Tongue (tissue), 2 donors: ENCODE data around the gene PARD3B. TPM values are rescaled to one million over a fixed set of nuclear protein-coding genes. Genes with fewer than 3 reads are reported as not detected.

Experiments
- DNase-seq: peaks from one replicate; pipeline ENCODE4 v3.0.0-alpha.2; 2015
- total RNA-seq: library from RNA; depleted of rRNA; stranded (reverse); fragments of >200 nt; gene quantifications from one replicate; pipeline ENCODE4 v1.2.3, GENCODE V29; 2014

Gene PARD3B
- total RNA-seq, 1 donor from 2014 or later, result 21.5 TPM

DNA sequence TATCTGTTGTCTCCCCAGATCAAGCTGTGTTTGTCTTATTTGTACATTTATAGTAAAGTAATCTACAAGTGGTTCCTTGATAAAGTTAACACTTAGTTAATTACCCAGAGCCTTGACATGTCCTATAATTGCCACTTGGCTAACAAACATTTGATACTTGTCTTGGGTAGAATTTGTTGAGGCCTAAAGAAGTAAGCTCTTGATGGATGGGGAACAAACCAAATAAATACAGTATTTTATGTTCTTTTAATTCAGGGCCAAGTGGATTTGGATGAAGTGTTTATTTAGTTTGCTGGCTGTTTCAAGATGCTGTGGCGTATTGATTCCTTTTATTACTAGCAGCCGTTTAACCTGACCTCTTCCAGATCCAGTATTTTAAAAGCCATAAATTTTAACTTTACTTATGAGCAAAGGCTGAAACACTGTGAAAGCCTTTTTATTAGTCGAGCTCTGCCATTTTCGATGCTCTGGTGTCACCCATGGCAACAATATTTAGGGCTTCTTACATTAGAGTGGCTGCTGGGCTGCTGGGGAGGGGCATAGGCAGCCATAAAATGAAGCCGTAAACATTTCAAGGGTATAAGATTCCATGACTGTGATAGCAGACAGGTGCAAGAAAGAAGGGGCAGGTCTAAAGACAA lies 735.4 kb downstream of the PARD3B start:
- no peak for DNase-seq

DNA sequence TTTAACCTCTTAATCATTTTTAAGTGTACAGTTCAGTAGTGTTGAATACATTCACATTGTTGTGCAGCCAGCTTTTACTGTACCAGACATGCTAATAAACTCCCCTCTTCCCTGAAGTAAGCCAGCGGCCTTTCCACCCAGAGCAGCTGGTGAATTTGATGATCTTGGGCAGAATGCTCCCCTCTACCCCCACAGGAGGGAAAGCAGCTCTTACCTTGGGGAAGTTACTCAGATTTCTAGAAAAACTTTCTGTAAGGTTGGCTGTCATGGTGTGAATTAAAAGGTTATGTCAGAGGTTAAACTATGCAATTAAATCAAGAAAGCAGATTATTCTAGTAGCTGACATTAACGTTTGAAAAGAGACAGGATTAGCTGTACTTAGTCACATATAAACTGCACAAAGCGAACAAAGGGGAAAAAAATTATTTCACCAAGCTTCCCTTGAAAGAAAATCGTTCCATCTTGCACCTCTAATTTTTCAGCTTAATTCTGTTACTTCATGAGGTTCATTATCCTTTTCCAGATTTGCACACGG lies 738.5 kb downstream of the PARD3B start:
- no peak for DNase-seq

DNA sequence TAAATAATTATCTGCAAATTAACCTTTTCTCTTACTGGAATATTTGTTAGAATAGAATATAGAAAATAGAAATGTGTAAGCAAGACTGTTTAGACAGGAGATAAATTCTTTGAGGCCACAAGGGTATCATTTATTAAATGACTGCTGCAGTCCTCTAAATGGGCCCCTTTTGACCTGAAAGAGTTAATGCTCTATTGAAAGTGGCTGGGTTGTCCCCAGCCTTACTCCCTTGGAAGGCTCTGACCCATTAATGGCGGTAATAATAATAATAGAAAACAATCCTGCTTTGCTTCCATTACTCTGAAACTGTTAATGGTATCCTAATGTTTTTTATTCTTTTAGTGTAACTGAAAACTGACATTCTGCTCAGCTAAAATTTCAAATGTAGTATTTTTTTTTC lies 739.1 kb downstream of the PARD3B start:
- DNase-seq, result no peak

DNA sequence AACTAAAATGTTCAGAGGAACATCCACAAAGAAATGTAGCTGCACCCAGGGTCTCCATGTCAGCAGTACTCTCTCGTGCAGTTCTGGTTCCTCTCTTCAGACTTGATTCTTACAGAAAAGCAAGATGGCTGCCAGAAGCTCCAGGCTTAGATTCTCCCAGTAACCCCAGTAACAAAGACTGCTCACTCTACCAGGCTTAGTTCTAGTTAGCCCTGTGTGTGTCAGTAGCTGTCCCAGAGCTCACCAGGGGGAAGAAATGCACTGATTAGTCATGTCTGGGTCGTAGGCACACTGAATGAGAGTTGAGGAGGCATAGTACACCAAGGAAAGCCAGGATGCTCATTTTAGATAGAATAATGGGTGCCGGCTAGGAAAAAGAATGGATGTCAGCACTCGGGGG lies 742.0 kb downstream of the PARD3B start:
- no peak for DNase-seq

DNA sequence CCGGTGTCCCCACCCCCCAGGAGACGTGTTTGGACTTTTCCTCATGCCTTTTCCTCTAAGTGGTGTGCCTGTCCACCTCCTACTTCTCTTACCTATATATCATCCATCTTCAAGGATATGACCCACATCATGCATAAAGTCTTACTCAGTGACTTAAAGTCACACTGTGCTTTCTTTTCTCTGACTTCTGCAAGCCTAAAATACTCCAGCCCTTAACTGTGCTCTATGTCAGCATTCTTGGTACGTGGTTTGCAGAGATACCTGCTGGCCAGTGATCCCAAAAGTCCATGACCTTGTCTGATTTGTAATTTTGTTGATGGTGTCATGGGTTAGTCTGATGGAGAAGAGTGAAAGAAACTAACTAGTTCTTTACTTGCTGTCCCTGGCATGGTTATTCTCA lies 743.4 kb downstream of the PARD3B start:
- no peak for DNase-seq

DNA sequence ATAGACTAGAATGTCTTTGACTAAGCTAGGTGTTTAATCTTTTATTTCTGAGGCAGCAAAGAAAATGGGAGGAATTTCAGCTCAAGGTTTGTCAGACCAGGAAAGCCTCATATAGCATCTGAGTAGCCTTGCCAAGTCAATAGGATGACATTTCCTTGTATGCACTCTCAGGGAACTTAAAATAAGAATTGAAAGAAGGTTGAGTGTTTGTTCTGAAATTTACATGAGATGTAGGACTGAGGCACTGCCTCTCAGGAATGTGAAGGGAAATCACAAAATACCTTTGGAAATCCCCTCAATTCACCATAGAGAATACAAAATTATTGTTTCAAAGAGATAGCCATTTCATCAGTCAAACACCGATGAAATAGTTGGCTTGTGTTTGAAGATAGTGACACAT lies 745.0 kb downstream of the PARD3B start:
- no peak for DNase-seq

DNA sequence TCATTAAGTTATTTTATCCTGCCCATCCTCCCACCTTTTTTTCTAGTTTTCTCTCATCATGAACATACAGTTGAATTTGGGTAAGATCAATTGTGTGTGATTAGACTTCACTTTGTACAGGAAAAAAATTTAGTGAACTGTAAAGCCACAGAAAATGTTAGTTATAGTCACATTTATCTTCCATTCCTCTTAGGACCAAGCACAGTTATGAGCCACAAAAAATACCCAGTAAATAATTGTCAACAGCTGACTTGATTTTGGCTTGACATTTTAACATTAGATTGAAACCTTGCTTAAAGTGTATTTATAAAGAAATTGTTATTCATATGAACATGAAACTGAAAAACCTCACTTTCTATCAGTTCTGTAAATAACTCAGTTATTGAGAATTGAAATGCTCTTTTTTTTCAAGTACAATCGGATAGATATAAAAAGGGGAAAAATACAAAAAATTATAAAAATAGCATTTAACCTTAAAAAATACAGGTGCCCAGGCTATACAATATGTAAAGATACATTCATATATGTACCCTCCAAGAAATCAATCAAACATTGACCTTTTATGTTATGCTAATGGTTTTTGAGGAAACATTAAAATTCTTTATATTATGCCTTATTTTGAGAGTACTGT lies 747.5 kb downstream of the PARD3B start:
- no peak for DNase-seq

DNA sequence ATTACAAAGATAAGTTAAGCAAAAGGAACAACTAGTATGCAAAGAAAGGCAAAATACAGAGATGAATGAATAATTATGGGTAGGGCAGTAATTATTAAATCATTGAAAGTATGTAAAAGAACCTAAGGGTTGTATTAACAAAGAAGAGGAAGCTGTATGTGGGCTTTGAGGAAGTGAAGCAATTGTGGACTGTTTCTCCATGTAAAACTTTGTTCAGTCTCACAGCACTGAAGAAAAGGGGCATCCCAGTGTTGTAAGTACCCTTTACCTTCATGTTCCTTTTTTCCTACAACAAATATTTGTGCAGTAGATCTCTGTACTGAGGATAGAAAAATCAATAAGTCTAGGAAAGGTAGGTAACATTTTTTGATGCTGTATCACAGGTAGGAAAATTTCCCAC lies 748.3 kb downstream of the PARD3B start:
- no peak for DNase-seq

DNA sequence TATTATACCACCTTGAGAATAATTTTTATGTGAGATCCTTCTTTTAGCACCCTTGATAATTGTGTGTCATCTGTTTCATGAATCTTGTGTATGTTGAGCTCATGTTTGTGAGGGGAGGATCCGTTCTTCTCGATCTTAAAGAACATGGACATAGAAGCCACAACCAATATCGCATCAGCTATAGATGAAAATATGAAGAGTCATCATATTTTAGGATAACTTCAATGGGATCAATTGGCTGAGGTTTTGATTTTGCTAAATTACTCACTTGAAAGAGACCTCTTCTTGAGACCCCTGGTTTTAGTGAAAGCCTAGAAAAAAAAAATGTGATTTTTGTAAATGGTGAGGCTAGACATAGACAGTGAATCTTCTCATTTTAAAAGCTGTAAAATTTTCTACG lies 751.7 kb downstream of the PARD3B start:
- DNase-seq, result no peak

DNA sequence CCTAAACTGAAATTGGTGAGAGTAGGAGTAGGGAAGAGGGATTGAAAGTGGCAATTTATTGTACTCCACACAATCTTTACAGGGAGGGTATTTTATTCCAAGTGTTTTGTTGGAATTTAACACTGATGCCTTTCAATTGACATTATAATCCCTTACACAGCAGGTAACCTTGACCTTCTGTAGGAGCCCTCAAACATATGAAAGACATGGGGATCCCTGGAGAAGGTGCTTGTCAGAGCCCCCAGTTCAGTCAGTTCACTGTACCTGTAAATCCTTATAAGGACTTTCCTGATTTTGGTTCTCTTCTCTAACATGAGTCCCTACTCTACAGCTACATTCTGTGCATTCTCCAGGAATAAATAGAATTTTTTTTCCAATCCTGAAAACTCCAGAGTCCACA lies 752.1 kb downstream of the PARD3B start:
- no peak for DNase-seq

DNA sequence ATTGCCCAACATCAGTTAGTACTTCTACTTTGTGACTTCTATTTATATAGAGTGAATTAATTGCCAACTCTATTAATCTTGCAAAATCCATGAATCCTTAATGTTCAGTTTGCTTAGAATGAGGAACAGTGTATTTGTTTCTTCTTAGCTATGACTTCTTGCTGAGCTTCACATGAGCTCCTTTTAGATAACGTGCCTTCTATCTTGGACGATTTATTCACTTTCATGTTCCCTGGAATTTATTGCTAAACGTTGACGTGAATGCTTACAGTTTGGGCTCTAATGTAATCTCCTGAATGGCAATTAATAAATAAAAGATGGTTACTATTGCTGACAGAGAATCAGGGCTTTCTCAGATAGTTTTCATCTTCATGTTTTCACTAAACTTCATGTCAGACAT lies 752.6 kb downstream of the PARD3B start:
- no peak for DNase-seq

DNA sequence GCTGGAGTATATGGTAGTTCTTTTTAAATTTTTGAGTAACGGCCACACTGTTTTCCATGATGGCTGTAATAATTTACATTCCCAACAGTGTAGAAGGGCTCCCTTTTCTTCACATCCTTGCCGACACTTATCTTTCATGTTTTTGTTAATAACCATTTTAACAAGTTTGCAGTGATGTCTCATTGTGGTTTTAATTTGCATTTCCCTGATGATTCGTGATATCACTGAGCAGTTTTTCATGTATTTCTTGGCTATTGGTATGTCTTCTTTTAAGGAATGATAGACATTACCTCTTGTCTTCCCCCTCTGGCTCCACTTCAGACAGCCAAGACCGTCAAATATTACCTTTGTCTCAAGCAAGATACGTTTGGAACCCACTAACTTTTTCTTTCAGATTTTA lies 765.9 kb downstream of the PARD3B start:
- DNase-seq, result no peak

DNA sequence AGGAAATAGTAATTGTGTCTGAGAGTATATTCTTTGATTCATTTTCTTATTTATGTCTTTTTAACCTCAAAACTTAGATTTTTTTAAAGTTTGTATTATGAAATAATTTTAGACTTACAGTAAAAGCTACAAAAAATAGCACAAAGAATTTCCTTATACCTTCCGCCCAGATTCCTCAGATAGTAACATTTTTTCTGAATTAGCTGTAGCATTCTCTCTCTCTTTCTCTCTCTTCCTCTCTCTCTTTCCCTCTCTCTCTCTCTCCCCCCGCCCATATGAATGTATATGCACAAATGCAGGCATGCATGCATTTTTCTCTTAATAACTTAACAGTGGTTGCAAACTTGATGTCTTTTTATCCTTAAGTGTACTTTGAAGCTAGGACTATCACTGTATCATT lies 776.0 kb downstream of the PARD3B start:
- no peak for DNase-seq

DNA sequence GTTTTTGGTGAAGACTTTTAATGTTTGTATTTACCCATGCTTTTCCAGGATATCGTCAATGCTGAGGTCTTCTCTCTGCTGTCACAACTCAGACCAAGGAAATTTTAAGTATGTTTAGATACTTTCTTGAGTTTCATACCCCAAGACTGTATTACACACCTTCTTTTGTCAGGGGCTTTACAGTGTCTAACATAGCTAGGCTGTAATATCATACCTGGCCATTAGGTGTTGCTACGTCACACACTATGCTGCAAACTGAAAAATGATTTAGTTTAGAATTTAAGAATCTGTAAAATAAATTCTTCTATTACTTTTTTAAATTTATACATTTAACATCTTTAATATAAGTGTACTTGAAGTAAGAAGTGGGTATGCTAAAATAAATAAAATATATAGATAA lies 778.7 kb downstream of the PARD3B start:
- no peak for DNase-seq

DNA sequence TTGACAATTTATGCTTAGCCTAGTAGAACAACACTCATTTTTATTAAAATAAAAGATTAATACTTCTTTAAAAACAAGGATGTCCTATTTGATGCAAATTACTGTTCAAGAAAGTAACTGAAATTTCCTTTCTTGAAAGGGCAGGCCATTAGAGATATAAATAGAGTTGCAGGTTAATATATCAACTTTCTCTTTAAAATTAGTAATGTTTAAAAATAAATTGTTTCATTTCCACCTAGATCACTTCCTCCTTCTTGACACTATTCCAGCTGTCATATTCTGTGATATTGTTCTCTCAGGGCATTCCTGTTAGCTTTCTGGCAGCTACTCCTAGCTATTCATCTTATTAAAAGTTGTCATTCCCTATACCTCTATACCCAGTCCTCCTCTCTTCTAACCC lies 779.1 kb downstream of the PARD3B start:
- DNase-seq, result no peak

DNA sequence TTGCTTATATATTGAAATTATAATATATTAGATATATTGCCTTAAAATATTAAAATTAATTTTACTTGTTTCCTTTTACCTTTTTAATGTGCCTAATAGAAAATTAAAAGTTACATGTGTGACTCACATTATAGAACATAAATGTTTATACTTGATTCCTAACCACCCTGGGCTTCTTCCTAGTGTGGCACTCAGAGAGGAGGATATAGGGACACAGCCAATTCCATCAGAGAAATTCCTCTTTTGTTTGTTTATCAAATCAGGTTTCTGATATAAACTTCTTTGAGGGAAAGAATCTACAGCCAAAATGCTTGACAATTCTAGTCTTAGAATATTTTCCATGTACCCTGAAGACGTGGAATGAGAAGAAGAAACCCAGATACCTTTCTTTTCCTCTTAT lies 788.1 kb downstream of the PARD3B start:
- DNase-seq, result no peak

DNA sequence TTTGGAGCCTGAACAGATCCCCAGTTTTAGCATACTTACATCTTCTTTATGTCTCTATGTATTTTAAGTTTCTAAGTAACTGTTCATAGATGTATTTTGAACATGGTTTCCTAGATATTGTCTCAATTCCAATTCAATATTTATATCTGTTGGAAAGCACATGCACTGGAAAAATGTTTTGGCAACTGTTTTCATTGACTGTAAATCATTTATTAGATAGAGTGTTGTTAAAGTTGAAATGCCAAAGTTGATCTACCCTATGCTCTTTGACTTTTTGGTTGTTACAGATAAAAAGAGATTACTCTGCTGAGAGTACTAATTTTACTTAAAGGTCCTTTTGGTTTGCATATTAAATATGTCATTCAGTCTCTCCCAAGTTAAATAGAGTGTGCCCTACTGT lies 792.0 kb downstream of the PARD3B start:
- no peak for DNase-seq

DNA sequence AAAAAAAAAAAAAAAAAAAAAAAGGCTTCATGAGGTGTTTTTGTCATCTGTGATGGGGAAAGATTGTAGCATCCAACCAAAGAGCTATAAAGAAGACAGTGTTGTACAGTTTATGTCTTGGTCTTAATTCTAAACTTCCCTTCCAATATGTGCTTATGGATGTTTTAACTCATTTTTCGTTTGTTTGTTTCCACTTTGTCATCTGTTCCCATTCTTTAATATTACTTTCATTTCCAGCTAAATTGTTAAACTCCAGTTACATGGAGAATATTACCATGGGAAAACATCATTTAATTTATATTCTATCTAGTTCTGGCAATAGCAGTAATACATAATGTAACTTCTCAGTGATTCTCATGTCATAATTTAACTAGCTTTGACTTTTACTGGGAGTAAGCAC lies 792.9 kb downstream of the PARD3B start:
- no peak for DNase-seq

DNA sequence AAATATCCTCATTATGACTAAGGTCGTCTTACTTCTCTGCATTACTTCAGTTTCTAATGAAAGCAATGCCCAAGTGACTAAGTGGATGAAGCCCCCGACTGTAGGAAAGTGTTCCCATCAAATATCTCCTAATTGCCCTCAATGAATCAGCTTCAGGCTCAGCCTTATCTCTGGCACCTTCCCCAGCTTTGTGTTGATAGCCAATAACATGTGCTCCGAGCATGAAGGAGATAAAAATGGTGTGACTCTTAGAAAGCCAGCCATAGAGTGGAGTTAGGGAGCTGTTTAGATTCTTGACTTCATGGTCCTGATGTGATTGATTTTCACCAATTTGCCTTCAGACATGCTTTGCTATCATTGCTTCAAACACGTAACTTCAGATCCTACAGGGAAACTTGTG lies 797.8 kb downstream of the PARD3B start:
- no peak for DNase-seq

DNA sequence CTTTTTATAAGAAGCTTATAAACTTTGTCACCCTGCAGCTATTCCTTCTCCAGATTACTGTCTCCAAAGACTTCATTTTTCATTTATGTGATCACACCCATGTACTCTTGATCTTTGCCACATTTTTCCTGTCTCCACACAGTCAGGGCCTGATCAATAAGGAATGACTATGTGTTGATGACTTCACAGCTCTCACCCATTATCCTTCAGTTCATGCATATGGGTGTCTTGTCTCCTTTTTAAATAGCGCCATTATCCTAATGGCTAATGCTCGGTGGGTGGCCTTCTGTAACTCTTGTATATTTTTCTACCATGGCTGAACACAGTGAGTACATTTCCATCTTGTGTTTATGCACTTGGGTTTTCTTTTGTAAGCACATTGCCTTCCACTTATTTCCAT lies 801.4 kb downstream of the PARD3B start:
- DNase-seq, result no peak

DNA sequence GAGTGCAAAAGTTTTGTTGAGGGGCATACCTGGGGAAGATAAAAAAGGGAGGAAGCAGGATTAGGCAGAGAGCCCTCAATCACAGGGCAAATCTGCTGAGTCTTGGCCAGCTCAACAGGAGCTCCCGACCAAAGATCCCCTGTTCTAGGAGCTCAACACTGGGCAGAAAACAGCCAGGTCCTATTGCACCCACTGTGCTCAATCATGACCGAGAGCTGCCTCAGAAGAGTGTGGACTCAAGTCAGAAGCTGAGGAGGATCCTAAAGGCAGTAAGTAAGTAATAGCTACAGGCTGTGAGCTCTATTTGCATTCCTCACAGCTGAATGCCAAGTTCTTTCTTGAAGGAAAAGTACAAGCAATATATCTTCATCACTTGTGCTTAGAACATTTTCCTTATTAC lies 802.6 kb downstream of the PARD3B start:
- no peak for DNase-seq

DNA sequence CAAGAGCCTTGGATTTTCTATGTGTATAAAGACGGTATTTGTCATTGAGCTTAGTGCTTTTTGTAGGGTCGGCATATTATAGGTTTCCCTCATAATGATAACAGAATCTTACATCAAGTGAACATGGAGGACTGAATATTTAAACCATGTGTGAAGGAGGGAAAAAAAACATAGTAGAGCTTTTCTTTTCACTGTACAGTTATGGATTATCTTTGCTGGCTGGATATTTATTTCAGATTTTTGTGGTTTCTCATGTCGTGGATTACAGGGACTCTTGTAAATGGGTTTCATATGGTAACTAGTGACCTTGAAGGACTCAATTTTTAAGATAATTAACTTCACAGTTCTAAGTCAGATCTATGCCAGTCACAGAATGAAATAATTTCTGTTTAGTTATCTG lies 806.8 kb downstream of the PARD3B start:
- no peak for DNase-seq

DNA sequence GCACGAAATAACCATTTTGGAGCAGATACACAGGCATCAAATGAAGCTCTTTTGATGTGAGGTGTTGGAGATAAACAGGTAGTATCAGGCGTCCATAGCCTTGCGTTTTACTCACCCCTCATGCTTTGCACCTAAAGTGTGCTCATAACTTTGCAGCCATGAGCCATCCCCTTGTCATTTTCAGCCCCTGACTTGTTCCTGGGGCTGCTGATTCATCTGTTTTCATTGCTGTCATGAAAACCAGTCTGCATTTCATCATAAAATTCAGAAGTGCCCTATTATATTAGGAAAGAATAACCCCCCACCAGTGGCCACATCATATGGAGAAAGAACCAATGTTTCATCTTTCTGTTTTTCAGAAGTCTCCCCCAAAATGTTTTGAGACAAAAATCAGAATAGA lies 807.3 kb downstream of the PARD3B start:
- DNase-seq, result no peak

DNA sequence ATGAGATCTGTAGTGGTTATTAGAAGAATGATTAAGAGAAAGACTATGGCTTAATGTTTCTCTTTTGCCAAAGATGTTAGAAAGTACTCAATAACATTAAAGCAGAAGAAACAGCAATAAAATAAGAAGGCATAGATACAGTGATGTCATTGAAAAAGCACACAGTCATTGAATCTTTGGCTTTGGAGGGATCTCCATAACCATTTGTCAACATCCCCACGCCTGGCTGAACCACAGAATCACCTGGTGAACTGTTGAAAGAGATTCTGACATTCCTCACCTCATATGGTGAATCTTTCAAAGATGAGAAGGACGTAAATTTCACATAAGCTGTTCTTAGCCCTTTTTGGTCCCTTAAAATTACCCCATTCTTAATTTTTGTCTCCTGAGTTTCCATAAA lies 812.5 kb downstream of the PARD3B start:
- DNase-seq, result no peak
